ENCODE results near the gene DERA.
"Not testable (repeated sequence)": the region's sequence is repeated elsewhere in the genome, so short reads cannot be mapped to it uniquely, and the experiment has no call there.

Gene DERA

GRCh38 chr12:15963271-15963670 is 52.1 kb downstream of the DERA start:
- DNase-seq (ENCODE audit: low read depth), result no peak

DNA sequence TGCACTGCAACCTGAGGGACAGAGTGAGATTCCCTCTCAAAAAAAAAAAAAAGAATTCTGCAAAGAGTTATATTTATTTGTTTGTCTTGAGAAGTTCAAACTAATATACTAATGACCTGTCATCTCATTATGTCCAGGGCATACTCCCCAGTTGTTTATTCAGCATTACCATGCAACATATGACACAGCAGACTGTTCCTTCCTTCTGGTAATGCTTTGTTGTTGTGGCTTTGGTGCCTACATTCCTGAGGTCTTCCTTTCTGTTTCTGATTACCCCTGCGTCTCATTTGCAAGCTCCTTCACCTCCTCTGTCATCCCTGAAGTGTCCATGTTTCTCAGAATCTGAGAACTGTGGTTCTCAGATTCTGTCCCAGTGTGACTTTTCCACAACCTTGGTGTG is 55.3 kb downstream of the DERA start:
- DNase-seq (ENCODE audit: low read depth), result no peak

- DNase-seq (ENCODE audit: low read depth), result not testable (repeated sequence)
Measured at GRCh38 chr12:15967053-15967452, 55.9 kb downstream of the DERA start.

DNA sequence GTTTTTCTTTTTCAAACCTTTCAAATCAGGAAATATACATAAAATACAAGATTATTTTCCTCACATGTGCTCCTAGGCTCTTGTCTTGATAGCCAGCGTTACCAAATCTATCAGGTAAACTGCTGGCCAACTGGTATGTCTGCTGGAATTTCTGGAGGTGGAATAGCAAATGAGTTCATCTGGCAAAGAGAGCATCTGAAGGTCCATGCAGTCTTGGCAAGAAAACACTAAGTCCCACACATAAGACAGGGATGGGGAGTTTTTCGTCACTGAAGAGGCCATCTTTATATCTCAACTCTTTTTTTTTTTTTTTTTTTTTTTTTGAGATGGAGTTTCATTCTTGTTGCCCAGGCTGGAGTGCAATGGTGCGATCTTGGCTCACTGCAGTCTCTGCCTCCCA is 60.1 kb downstream of the DERA start:
- no peak for DNase-seq (ENCODE audit: low read depth)

DNA sequence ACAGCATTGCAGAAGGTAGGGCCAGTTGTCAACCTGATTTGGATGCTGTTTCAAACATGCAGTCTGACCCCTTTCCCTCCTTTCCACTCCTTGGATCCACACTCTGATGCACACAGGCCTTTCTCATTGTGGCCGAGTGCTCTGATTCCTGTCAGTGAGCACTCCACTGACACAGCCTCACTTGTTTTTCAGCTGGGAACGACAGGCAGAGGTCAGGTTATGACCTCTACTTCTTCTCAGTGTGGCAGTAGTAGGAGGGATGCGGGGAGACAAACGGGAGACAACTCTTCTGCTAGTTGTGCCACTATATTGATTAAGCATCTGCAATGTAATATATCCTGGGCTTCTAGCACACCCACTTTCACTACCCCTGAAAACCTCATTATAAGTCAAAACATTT is 61.8 kb downstream of the DERA start:
- no peak for DNase-seq (ENCODE audit: low read depth)

GRCh38 chr12:15977999-15978951 is 67.1 kb downstream of the DERA start:
- DNase-seq (ENCODE audit: low read depth), result peak; percentile 70

DNA sequence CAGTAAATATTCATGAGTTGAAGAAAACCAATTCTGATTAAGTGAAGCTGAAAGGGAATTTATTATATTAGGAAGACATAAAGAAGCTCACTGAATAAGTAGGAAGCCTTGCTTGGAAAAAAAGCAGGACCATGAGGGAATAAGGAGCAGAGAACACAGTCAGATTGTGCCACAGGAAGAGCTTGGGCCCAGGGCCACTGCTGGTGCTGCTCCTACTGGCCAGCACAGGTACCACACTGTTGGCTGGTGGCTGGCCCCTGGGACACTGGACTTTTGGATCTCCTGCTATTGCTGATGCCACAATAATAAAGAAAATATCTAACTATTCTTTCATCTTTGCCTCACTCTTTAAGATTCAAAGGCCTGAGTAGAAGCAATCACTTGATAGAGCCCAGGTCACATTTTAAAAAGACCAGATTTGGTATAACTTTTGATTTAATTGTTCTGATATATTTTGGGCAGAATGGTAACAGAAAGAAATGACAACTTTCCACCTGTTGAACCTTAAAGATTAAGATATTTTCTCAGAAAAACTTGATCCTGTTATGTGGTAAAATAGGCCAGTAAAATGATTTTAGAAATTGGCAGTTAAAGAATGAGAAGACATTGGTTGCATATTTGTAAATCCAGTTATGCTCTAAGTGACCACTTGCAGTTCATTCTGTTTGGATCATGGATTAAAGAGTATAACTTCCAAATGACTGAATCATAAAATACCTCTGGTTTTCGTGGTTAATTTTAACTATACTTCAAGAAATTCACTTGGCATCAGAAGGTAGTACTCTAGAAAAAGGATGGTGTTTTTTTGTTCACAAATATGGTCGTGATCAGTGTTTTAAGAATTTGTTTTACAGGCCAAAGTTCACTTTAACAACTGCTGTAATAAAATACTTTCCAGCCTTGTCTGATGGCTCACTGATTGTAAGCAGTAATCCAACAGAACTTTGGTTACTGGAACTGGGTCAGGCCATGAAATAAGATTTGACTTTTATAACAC is 68.3 kb downstream of the DERA start:
- DNase-seq (ENCODE audit: low read depth), result peak; percentile 92

DNA sequence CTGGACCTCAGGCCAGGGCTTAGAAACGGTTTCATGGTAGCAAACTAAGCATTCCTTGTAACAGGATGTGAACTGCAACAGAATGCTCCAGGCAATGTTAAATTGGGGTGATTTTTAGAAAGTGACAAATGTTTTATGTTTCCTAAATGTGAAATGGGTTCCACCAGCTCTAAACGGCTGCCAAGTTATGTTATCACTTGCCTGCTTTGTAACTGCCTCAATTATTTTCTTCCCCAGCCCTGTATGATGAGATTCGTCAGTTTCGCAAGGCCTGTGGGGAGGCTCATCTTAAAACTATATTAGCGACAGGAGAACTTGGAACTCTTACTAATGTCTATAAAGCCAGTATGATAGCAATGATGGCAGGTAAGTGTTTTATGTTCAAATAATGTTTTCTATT is 70.9 kb downstream of the DERA start:
- DNase-seq (ENCODE audit: low read depth), result no peak

DNA sequence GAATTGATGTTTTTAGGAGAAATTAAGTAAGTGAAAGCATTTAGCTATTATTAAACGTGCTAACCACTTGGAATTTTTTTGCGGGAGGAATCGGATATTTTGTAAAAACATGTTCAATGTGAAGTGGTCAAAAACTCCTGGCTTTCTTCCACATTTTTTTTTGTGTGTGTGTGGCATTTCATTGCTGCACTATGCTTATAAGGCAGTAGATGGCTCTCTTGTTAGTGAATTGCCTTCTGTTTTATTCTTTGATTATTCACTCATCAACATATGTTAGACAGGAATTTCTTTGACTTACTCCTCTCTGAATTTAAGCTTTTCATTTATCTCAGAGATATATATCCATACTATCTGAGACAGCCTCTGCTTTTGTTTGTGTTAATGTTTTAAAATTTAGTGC is 71.3 kb downstream of the DERA start:
- peak; percentile 49 for DNase-seq (ENCODE audit: low read depth)

DNA sequence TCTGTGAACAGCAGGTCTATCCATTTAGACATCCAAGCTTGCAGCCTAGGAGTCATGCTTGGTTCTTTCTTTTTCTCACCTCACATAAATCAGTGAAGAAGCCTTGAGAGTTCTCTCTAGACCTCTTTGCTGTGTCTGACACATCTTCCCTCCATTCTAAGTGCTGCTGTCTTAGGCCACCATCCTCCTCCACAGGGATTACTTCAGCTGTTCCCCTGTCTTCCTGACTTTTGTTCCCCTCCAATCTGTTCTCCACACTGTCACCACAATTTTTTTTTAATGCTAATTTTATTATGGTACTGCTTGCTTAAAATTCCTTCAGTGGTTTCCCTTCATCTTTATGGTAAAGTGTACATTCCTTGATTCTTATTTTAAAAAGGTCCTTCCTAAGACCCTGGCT is 71.8 kb downstream of the DERA start:
- DNase-seq (ENCODE audit: low read depth), result no peak

GRCh38 chr12:15984097-15984800 is 73.1 kb downstream of the DERA start:
- DNase-seq (ENCODE audit: low read depth), result no peak

- DNase-seq (ENCODE audit: low read depth), result no peak
Measured at GRCh38 chr12:15984963-15985362, 73.8 kb downstream of the DERA start.

- DNase-seq (ENCODE audit: low read depth), result no peak
Measured at GRCh38 chr12:15987696-15988095, 76.6 kb downstream of the DERA start.

DNA sequence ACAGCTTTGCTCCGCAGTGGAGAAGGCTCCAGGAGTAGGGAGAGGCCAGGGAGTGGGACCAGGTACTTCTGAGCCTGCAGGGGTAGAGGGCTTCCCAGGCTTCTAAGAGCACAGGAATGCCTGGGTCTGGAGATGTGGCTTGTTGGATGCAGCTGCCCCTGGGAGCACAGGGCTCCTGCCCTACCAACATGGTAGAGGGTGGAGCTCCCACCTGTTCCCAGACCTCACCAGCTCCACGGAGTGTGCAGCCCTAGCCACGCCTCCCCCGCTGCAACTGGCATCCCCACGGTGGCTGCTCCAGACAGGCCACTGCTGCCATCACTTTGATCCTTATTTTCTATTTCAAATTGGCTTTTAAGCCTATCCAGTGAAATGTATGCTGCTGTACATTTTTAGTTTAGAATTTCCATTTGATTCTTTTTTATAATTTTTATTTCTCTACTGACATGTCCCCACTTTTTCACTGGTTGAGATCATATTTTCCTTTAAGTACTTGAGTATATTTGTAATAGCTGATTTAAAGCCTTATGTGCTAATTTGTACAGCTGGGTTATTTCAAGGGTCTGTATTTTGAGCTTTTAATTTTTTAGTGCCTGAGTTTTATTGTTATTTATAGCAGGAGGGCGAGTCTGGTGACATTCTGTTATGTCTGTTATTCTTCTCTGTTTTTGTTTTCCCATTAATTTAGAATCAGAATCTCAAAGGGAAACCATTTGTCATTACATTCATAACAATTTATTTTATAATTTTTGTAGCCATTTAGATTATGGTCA is 78.0 kb downstream of the DERA start:
- DNase-seq (ENCODE audit: low read depth), result no peak

DNA sequence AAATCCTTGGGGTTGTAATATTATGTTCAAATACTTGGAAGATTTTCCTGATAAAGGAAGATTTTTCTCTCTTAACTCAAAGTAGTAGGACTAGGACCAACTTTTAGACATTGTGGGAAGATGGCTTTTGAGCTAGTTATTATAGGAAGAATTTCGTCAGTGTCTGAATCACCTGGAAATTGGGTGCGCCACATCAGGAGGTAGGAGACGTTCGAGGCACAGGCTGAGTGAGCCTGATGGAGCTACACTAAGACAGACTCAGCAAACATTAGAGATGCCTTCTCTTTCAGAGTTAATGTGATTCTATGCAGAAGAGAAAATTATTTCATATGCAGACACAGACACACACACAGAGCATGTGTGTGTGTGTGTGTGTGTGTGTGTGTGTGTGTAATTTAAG is 84.7 kb downstream of the DERA start:
- DNase-seq (ENCODE audit: low read depth), result no peak

GRCh38 chr12:15996254-15996653 is 85.1 kb downstream of the DERA start:
- no peak for DNase-seq (ENCODE audit: low read depth)

GRCh38 chr12:15996948-15997347 is 85.8 kb downstream of the DERA start:
- DNase-seq (ENCODE audit: low read depth), result no peak

DNA sequence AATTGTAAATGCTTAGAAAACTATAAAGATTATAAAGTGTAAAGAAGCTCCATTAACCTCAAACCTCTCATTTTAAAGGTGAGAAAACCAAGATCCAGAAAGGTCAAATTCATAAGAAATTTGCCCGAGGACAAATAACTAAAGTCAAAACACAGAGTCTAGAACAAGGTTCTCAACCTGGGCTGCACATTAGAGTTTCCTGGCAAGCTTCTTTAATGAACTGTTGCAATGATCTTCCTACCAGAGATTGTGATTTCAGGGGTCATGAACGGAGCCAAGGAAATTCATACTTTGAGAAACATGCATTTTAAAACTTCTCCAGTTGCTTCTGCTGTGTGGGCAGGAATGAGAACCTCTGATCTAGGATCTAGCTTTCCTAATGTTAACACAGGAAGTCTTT is 86.8 kb downstream of the DERA start:
- no peak for DNase-seq (ENCODE audit: low read depth)

- DNase-seq (ENCODE audit: low read depth), result no peak
Measured at GRCh38 chr12:16002880-16003279, 91.7 kb downstream of the DERA start.

DNA sequence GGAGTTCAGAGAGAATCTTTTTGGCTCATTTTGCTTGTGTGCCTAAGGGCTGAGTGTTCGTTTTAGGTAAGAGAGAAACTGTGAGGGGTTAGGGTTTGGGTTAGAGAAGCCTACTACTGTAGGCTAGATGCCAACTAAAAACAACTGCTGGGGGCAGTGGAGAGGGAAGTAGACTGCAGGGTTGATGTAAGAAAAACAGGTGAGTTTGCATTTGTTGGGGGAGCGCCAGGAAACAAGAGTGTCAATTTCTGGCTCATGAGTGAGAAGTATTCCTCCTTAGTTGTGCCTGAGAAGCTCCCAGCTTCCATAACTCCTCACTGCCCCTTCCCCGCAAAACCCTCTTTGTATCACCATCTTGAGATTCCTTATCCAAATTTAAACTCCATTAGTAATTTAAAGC is 92.3 kb downstream of the DERA start:
- DNase-seq (ENCODE audit: low read depth), result no peak

- DNase-seq (ENCODE audit: low read depth), result no peak
Measured at GRCh38 chr12:16006752-16007151, 95.6 kb downstream of the DERA start.

Data from HS-27A (cell line).